CD4-positive, alpha-beta T cell (primary cell): ENCODE results near the gene CCL2. TPM values are rescaled to one million over a fixed set of nuclear protein-coding genes. Genes with fewer than 3 reads are reported as not detected.

Source experiments
- ATAC-seq: fragments of 200-7000 bp; cut with Tn5 transposase; one replicate; pipeline ENCODE4 v1.10.0; 2022; ENCODE audit warnings: mild to moderate bottlenecking; ENCODE audit not compliant: poor library complexity
- CTCF ChIA-PET: fragments of 350-600 bp; sonication (Branson Sonifier 250); formaldehyde crosslinking; loops from one replicate; lab custom pipeline; 2021; ENCODE audit warnings: antibody characterized with exemption, inconsistent platforms; lab: Charles Lee
- POLR2A ChIA-PET: fragments of 350-600 bp; sonication (Branson Sonifier 250); formaldehyde crosslinking; loops from one replicate; lab custom pipeline; 2021; ENCODE audit warnings: antibody characterized with exemption, inconsistent platforms; lab: Charles Lee
- DNase-seq, 14 experiments: peaks; one replicate each; pipeline ENCODE4 v3.0.0-alpha.2; 2013 to 2020; ENCODE audit warnings: mixed read lengths in 2 of 14
- H3K27ac ChIP-seq, 2 donors: one replicate each; pipeline versions ENCODE4 v1.5.1 to v1.7.0; 2013; ENCODE audit warnings: low read length in 2 of 2, low read depth in 1 of 2, mild to moderate bottlenecking in 1 of 2
- H3K27me3 ChIP-seq, 2 experiments: 1 replicate in 1 of 2; 2 replicates in 1 of 2; pipeline versions ENCODE4 v1.6.1 to v1.7.0; 2013; ENCODE audit warnings: low read length in 2 of 2, control low read depth in 1 of 2, mild to moderate bottlenecking in 1 of 2, moderate library complexity in 1 of 2; ENCODE audit not compliant: insufficient read depth in 2 of 2, control insufficient read depth in 1 of 2
- H3K36me3 ChIP-seq: one replicate; pipeline ENCODE4 v1.6.1; 2013; ENCODE audit warnings: low read length, control low read depth; ENCODE audit not compliant: insufficient read depth
- H3K4me1 ChIP-seq: one replicate; pipeline ENCODE4 v1.6.1; 2013; ENCODE audit warnings: low read length, control low read depth; ENCODE audit not compliant: insufficient read depth
- H3K4me3 ChIP-seq: one replicate; pipeline ENCODE4 v1.5.1; 2013; ENCODE audit warnings: mild to moderate bottlenecking, low read length, moderate library complexity
- H3K9me3 ChIP-seq, 2 experiments: 1 replicate in 1 of 2; 2 replicates in 1 of 2; pipeline versions ENCODE4 v1.6.1 to v1.7.0; 2013; ENCODE audit warnings: low read length in 2 of 2, mild to moderate bottlenecking in 2 of 2, control low read depth in 1 of 2, moderate library complexity in 1 of 2; ENCODE audit not compliant: control insufficient read depth in 1 of 2, insufficient read depth in 1 of 2
- H3K27ac Mint-ChIP-seq: one replicate; pipeline ENCODE4 v1.8.0; 2020; ENCODE audit warnings: mixed read lengths
- H3K27me3 Mint-ChIP-seq: one replicate; pipeline ENCODE4 v1.8.0; 2021; ENCODE audit warnings: mixed read lengths
- H3K36me3 Mint-ChIP-seq: one replicate; pipeline ENCODE4 v1.8.0; 2021; ENCODE audit warnings: low read depth, mixed read lengths
- H3K4me1 Mint-ChIP-seq: one replicate; pipeline ENCODE4 v1.8.0; 2021; ENCODE audit warnings: low read depth, mixed read lengths
- H3K4me3 Mint-ChIP-seq: one replicate; pipeline ENCODE4 v1.8.0; 2020; ENCODE audit warnings: mild to moderate bottlenecking, mixed read lengths
- H3K9me3 Mint-ChIP-seq: one replicate; pipeline ENCODE4 v1.8.0; 2020; ENCODE audit warnings: mixed read lengths
- CTCF ChIP-seq: fragments of 200-600 bp; IDR thresholded peaks from one replicate; pipeline ENCODE4 v1.8.0; 2022; ENCODE audit warnings: antibody characterized with exemption, mild to moderate bottlenecking
- intact Hi-C, 2 experiments: fragments of 100-400 bp; cut with DNase I in 1 of 2; cut with micrococcal nuclease in 1 of 2; formaldehyde crosslinking; loops; one replicate each; pipeline versions ENCODE4 v1.15.1 to v1.9.0; 2023 to 2025; cut with DNase I, micrococcal nuclease
- total RNA-seq, 174 experiments: library from RNA in 2 of 174; stranded (reverse) in 2 of 174; gene quantifications; one replicate each; pipeline ENCODE4 v1.2.3 and lab custom pipeline; 2021 to 2026

CCL2 gene
- total RNA-seq, 2 experiments from 2014 or later = not detected

GRCh38 chr17:34220045-34220751 is 34.9 kb upstream of the CCL2 start:
- intact Hi-C loops = no loop called here
- Histone ChIP-seq H3K4me3 (no peak overlapping the region), H3K4me1 (no peaks in the 10 kb centered on the region), H3K36me3 (no peaks in the 10 kb centered on the region), H3K27ac (no peak overlapping the region), H3K27me3 (peaks cover 4 to 17% of the 10 kb centered on the region in 2 experiments), H3K9me3 (peaks cover 0 to 5% of the 10 kb centered on the region in 2 experiments)
- no peak for TF ChIP-seq CTCF
- CTCF ChIA-PET = no interaction called here
- no peak for ATAC-seq
- H3K4me1 Mint-ChIP-seq = no peaks in the 10 kb centered on the region
- H3K36me3 Mint-ChIP-seq = no peaks in the 10 kb centered on the region
- H3K27me3 Mint-ChIP-seq = peaks cover 63% of the 10 kb centered on the region
- H3K9me3 Mint-ChIP-seq = no peaks in the 10 kb centered on the region
- DNase-seq = no peak
- POLR2A ChIA-PET = no interaction called here
- no peak overlapping the region for H3K4me3 Mint-ChIP-seq
- H3K27ac Mint-ChIP-seq = no peak overlapping the region

GRCh38 chr17:34220752-34221395 is 34.2 kb upstream of the CCL2 start:
- Mint-ChIP-seq H3K27ac (no peak overlapping the region), H3K4me1 (no peaks in the 10 kb centered on the region), H3K9me3 (no peaks in the 10 kb centered on the region), H3K4me3 (no peak overlapping the region), H3K36me3 (no peaks in the 10 kb centered on the region), H3K27me3 (peaks cover 63% of the 10 kb centered on the region)
- no peak for ATAC-seq
- Histone ChIP-seq H3K4me3 (no peak overlapping the region), H3K27ac (no peak overlapping the region), H3K36me3 (no peaks in the 10 kb centered on the region), H3K9me3 (no peaks in the 10 kb centered on the region), H3K27me3 (peaks cover 4 to 17% of the 10 kb centered on the region in 2 experiments), H3K4me1 (no peaks in the 10 kb centered on the region)
- ChIA-PET CTCF (no interaction called here), POLR2A (no interaction called here)
- peak in 2 of 14 experiments; percentile 36 for DNase-seq
- TF ChIP-seq CTCF = no peak
- intact Hi-C loops = no loop called here

GRCh38 chr17:34221411-34221810 is 33.7 kb upstream of the CCL2 start:
- H3K27me3 ChIP-seq = peaks cover 4 to 17% of the 10 kb centered on the region in 2 experiments
- H3K4me1 ChIP-seq = no peaks in the 10 kb centered on the region
- H3K36me3 Mint-ChIP-seq = no peaks in the 10 kb centered on the region
- no peaks in the 10 kb centered on the region for H3K9me3 ChIP-seq
- DNase-seq = no peak
- H3K27ac Mint-ChIP-seq = no peak overlapping the region
- no peak overlapping the region for H3K4me3 ChIP-seq
- H3K27ac ChIP-seq = no peak overlapping the region
- no peaks in the 10 kb centered on the region for H3K9me3 Mint-ChIP-seq
- H3K4me3 Mint-ChIP-seq = no peak overlapping the region
- no peaks in the 10 kb centered on the region for H3K36me3 ChIP-seq
- intact Hi-C loops = no loop called here
- CTCF ChIA-PET = no interaction called here
- no peak for ATAC-seq
- no peak for TF ChIP-seq CTCF
- POLR2A ChIA-PET = no interaction called here
- no peaks in the 10 kb centered on the region for H3K4me1 Mint-ChIP-seq
- peaks cover 63% of the 10 kb centered on the region for H3K27me3 Mint-ChIP-seq
